Activated CD8-positive, alpha-beta memory T cell treated with anti-CD3 and anti-CD28 coated beads for 36 hours (primary cell): Measurements from ENCODE around the gene DMXL2. TPM values are rescaled to one million over a fixed set of nuclear protein-coding genes. Genes with fewer than 3 reads are reported as not detected.

Experiments used
- CTCF ChIA-PET: fragments of 350-600 bp; sonication (Branson Sonifier 250); formaldehyde crosslinking; loops from one replicate; lab custom pipeline; 2021; ENCODE audit warnings: antibody characterized with exemption; lab: Charles Lee
- POLR2A ChIA-PET: fragments of 350-600 bp; sonication (Branson Sonifier 250); formaldehyde crosslinking; loops from one replicate; lab custom pipeline; 2021; ENCODE audit warnings: antibody characterized with exemption; lab: Charles Lee
- total RNA-seq, 2 experiments: library from RNA; stranded (reverse); gene quantifications; one replicate each; pipeline ENCODE4 v1.2.3, GENCODE V29; 2021

Gene DMXL2
- total RNA-seq, 2 experiments from 2014 or later: 5.2 to 6.3 TPM

GRCh38 chr15:51524376-51524775 is 98.2 kb downstream of the DMXL2 start:
- CTCF ChIA-PET: no interaction called here
- POLR2A ChIA-PET: no interaction called here

GRCh38 chr15:51516291-51516690 is 106.3 kb downstream of the DMXL2 start:
- CTCF ChIA-PET: no interaction called here
- POLR2A ChIA-PET: no interaction called here

GRCh38 chr15:51505251-51505650 is 117.3 kb downstream of the DMXL2 start:
- CTCF ChIA-PET: no interaction called here
- POLR2A ChIA-PET: no interaction called here

- POLR2A ChIA-PET: no interaction called here
- CTCF ChIA-PET: no interaction called here
Measured at GRCh38 chr15:51503003-51503402, 119.6 kb downstream of the DMXL2 start.

- ChIA-PET POLR2A (no interaction called here), CTCF (interaction anchor here (1.2 to 1.3 kb wide), 2 partner anchors 20 to 307 kb away, joined by 3 read pairs; no protein-coding TSS in a partner anchor)
Measured at GRCh38 chr15:51499379-51499976, 123.1 kb downstream of the DMXL2 start.

GRCh38 chr15:51497806-51498205 is 124.8 kb downstream of the DMXL2 start:
- POLR2A ChIA-PET: no interaction called here
- CTCF ChIA-PET: no interaction called here

GRCh38 chr15:51496246-51496645 is 126.3 kb downstream of the DMXL2 start:
- ChIA-PET CTCF (no interaction called here), POLR2A (no interaction called here)

GRCh38 chr15:51494411-51495314 is 127.9 kb downstream of the DMXL2 start:
- CTCF ChIA-PET: no interaction called here
- POLR2A ChIA-PET: no interaction called here

- ChIA-PET CTCF (no interaction called here), POLR2A (no interaction called here)
Measured at GRCh38 chr15:51493892-51494291, 128.7 kb downstream of the DMXL2 start.

GRCh38 chr15:51492528-51492927 is 130.0 kb downstream of the DMXL2 start:
- ChIA-PET POLR2A (no interaction called here), CTCF (no interaction called here)

GRCh38 chr15:51491941-51492340 is 130.6 kb downstream of the DMXL2 start:
- POLR2A ChIA-PET: no interaction called here
- CTCF ChIA-PET: no interaction called here

- CTCF ChIA-PET: no interaction called here
- POLR2A ChIA-PET: no interaction called here
Measured at GRCh38 chr15:51484781-51485180, 137.8 kb downstream of the DMXL2 start.

- CTCF ChIA-PET: no interaction called here
- POLR2A ChIA-PET: no interaction called here
Measured at GRCh38 chr15:51483985-51484384, 138.6 kb downstream of the DMXL2 start.

- ChIA-PET CTCF (no interaction called here), POLR2A (no interaction called here)
Measured at GRCh38 chr15:51483520-51483919, 139.1 kb downstream of the DMXL2 start.

- ChIA-PET CTCF (no interaction called here), POLR2A (no interaction called here)
Measured at GRCh38 chr15:51475736-51476135, 146.8 kb downstream of the DMXL2 start.

- POLR2A ChIA-PET: interaction anchor here (0.6 kb wide), 1 partner anchor 1124 kb away, joined by 6 read pairs; no protein-coding TSS in a partner anchor
- CTCF ChIA-PET: no interaction called here
Measured at GRCh38 chr15:51470512-51470911, 152.1 kb downstream of the DMXL2 start.

GRCh38 chr15:51460796-51461195 is 161.8 kb downstream of the DMXL2 start:
- CTCF ChIA-PET: no interaction called here
- POLR2A ChIA-PET: no interaction called here

- CTCF ChIA-PET: no interaction called here
Measured at GRCh38 chr15:51450001-51450400, 172.6 kb downstream of the DMXL2 start.

GRCh38 chr15:51448622-51449399 is 173.8 kb downstream of the DMXL2 start:
- ChIA-PET POLR2A (no interaction called here), CTCF (no interaction called here)

More at GRCh38 chr15:51450001-51450400, 172.6 kb downstream of the DMXL2 start:
- POLR2A ChIA-PET: no interaction called here
